Hepatic stellate cell (primary cell): ENCODE data around the gene NHERF1.

Experiments used
- DNase-seq: peaks from one replicate; pipeline ENCODE4 v3.0.0; 2011; ENCODE audit warnings: low spot score

The NHERF1 gene

GRCh38 chr17:74748529-74749278 is at the start of gene NHERF1:
TSS of gene NHERF1 (plus strand) at chr17:74748628. CDS start at chr17:74748847, 219 bp downstream.
- peak; percentile 98 for DNase-seq

- no peak for DNase-seq
Measured at GRCh38 chr17:74699236-74699635, 49.2 kb upstream of the NHERF1 start.

DNA sequence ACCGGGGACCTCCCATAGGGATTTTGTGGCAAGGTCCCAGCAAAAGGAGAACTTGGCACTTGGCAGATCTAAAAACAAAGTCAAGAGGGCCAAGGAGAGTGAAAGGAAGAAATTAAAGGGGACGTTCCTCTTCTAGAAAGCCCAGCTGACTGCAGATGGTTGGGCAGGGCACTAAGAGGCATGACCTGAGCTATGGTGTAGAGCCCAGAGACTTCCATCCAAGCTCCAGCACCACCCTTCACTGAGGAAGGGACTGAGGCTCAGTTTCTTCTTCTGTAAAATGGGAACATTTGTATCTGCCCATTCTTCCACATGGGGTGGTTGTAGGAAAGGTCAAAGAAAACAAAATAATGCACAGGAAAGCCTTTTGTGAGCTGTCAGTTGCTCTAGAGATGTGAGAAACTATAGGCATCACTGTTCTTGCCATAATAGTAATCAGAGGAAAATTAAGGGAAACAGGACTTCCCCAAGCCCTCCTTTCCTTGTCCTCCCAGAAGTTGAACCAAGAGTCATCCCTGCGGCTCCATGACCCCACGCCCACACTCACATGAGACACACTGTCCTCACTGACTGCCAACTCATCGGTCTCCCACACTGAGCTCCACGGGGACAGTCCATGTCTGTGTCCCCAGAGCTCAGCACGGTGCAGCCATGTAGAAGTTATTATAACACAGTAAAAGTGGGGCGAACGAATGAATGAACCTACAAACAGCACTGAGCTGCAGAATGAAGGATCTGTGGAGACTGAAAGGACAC is 46.1 kb upstream of the NHERF1 start:
- no peak for DNase-seq

- DNase-seq, result no peak
Measured at GRCh38 chr17:74703311-74703710, 45.1 kb upstream of the NHERF1 start.

- DNase-seq, result no peak
Measured at GRCh38 chr17:74704544-74704943, 43.9 kb upstream of the NHERF1 start.

DNA sequence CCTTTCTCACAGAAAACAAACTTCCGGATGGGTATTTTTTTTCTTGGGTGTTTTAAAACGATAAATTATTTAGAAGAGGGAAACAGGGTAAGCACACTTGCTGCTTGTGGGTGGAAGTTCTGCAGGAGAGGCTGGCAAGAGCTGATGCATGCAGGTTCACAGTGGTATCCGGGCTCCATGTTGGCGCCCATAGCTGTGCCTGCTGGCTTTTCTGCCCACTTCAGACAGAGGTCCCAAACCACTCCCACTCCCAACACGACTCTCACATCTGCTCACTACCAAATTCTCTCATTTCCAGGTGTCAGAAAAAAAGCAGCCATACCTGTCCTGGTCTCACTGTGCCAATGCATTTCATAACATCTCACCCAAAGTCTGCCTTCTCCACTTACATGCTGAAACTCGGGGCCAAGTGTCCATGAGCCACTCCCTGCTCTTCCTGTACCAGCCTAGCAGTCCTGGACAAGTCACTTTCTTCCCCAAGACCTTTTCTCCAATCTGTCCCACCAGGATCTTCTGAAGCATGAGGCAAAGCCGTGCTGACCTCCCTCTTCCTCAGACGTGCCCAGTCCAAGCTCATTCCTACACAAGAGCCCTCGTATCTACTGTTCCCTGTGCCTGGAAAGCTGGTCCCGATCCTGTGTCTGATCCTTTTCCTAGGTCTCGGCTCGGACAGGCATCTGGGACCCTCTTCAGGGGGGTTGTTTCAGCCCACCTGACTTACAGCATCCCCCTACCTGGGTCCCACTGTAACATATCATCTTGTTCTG is 37.2 kb upstream of the NHERF1 start:
- no peak for DNase-seq

- no peak for DNase-seq
Measured at GRCh38 chr17:74712301-74712700, 36.1 kb upstream of the NHERF1 start.

- DNase-seq, result no peak
Measured at GRCh38 chr17:74712756-74713155, 35.7 kb upstream of the NHERF1 start, which contains the start of gene CD300LF. TSS of gene CD300LF (minus strand) at chr17:74712923. CDS start at chr17:74712866, 57 bp downstream.

DNA sequence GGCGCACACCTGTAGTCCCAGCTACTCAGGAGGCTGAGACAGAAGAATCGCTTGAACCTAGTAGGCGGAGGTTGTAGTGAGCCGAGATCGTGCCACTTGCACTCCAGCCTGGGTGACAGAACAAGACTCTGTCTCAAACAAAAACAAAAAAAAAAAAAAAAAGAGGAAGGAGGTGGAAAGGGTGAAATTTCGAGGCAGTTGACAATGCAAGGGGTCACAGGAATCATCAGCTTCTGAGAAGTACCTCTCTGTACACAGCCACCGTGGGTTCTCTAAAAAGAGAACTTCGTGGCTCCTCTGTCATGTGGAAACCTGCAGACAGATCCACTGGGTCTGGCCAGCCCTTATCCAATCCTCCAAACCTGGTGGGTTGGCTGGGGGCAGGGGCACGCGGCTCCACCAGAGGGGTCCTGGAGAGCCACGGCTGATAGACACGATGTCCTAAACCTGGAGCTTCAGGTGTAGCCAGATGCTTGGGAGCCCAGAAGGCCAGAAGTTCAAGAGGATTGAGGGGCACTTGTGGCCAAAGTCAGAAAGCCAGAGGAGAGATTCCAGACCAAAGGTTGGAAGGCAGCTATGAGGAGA is 35.2 kb upstream of the NHERF1 start:
- no peak for DNase-seq

- no peak for DNase-seq
Measured at GRCh38 chr17:74715144-74715543, 33.3 kb upstream of the NHERF1 start.

DNA sequence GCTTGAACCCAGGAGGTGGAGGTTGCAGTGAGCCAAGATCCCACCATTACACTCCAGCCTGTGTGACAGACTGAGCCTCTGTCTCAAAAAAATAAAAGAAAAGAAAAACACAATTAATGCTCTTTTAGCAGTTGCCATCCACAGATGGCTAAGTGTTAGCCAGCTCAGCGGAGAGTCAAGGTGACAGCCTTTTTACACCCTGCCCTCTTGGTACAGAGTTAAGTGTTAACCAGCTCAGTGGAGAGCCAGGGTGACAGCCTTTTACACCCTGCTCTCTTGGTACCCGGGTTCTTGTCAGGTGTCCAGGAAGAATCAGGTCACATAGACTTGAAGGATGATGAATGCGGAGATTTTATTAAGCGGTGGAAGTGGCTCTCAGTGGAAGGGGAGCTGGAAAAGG is 27.9 kb upstream of the NHERF1 start:
- DNase-seq, result no peak

DNA sequence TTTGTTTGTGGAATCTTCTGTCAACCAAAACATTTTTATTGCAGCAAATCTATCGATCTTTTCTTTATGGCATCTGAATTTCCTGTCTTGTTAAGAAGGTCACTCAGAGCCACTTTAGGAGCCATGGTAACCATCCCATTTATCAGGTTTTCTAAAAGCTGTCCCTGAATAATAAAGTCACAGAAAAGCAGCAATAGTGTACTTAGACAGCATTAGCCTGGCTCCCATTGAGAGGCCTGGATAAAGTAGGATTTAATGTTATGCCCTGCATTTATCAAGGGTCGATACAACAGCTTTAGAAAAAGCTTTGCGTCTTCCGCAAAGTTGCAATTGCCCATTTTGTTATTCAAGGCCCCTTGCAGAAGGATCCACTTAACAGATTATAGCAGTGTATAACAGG is 25.6 kb upstream of the NHERF1 start:
- DNase-seq, result no peak

- no peak for DNase-seq
Measured at GRCh38 chr17:74723891-74724290, 24.5 kb upstream of the NHERF1 start.

DNA sequence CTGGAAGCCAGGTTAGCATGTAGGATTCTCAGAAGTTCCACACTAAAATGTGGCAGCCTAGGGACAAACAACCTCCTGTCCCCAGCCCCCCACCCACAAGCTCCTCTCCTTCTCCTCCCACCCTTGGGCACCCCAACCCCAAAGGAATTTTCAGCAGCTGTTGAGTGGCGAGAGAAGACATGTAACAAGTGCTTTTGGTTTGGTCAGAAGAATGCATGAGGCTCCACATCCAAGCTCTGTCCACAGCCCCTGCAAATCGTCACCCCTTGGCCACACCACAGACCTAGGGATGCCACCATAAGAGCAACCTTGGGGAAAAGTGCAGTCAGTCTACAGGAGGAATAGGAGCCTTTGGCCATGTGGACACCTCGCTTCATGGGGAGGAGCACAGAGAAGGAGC is 23.3 kb upstream of the NHERF1 start:
- DNase-seq, result no peak

GRCh38 chr17:74728033-74728701 is 20.3 kb upstream of the NHERF1 start:
- no peak for DNase-seq

GRCh38 chr17:74728702-74729075 is 19.7 kb upstream of the NHERF1 start:
- no peak for DNase-seq

DNA sequence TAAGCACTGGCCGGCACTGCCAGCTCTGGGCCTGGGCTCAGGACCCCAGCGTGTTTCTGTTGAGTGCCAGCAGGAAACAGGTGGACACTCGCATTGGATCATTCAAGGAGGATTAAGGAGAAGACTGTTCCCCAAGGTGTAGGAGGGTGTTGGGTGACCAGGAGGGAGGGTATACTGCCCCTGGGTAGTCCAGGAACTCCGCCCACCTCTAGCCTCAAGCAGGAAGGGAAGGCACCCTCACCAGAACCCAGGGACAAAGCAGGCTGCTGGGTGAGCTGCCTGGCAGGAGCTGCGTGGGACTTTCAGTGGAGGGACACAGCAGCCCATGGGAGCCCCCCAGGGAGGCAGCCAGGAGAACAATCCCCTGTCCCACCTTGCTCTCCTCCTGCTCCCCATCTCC is 19.1 kb upstream of the NHERF1 start:
- DNase-seq, result no peak

DNA sequence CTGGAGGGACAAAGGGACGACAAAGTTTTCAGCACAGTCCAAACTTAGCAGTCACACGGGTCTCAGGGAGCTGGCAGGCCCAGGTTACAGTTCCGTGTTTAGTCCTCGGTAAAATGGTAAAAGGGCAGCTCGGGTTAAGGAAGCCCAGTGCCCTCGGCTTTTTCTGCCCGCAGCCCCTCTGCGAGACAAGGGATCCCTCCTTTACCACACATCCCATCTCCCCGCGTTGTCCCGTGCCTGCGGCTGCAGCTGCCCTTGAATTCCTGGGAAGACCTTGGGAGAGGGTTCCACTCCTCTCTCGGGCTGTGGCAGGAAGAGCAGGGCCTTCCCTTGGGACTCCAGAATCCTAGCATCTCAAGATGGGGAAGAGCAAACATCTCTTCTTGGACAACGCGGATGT is 18.6 kb upstream of the NHERF1 start:
- no peak for DNase-seq

- no peak for DNase-seq
Measured at GRCh38 chr17:74730491-74731346, 17.7 kb upstream of the NHERF1 start.

GRCh38 chr17:74731347-74731605 is 17.2 kb upstream of the NHERF1 start:
- no peak for DNase-seq
